ENCODE results near the gene C11orf16. TPM values are rescaled to one million over a fixed set of nuclear protein-coding genes. Genes with fewer than 3 reads are reported as not detected.
"Not testable (repeated sequence)": the region's sequence is repeated elsewhere in the genome, so short reads cannot be mapped to it uniquely, and the experiment has no call there.

Gene C11orf16
- polyA plus RNA-seq, 3 donors: not detected

GRCh38 chr11:8910649-8911026 is 22.1 kb downstream of the C11orf16 start:
- no peak overlapping the region for H3K27ac ChIP-seq (ENCODE audit: low read depth, low read length)
- WGBS, 3 donors: 0 to 5% (median 3%) methylated on average over 7 to 18 of the region's 19 CpGs

DNA sequence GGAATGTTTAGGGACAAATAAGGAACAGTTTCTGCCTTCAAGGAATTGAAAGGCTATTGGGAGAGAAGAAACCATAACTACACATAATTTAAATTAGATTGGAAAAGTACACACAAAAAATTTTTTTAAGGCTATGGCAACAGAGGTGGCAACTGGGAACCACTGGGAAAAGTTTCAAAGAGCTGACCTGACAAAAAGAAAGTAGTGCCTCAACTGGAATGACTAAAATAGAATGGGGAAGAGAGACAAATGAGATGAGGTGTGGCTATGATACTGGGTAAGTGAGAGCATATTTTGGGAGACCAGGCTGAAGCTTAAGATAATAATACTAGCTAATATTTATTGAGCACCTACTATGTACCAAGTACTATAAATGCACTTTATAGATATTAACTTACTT is 24.6 kb downstream of the C11orf16 start:
- H3K27ac ChIP-seq (ENCODE audit: low read depth, low read length): no peak overlapping the region

DNA sequence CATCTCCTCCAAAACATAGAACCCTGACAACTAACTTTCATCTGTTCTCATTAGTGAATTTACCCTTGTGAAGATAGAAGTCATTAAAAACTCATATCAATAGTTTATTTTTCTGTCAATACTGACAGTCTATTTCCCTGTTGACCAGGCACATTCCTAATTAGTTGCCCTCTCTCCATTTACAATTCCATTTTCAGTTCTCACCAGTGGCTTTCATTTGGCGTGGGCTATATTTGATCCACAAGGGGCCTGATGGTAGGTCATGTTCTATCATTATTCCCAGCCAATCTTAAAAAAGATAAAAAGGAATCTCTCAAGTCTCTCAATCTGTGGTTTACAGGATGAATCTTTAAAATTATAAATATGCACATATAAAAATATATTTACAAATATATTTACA is 25.6 kb downstream of the C11orf16 start:
- 76 to 82% (median 81%) methylated on average over 1 of the region's 1 CpG for WGBS, 3 donors
- H3K27ac ChIP-seq (ENCODE audit: low read depth, low read length): no peak overlapping the region

- WGBS, 3 donors: 62 to 83% (median 83%) methylated on average over 5 of the region's 5 CpGs
- no peak overlapping the region for H3K27ac ChIP-seq (ENCODE audit: low read depth, low read length)
These were observed 27.1 kb downstream of the C11orf16 start for GRCh38 chr11:8905528-8906165.

GRCh38 chr11:8899119-8899753 is 33.5 kb downstream of the C11orf16 start:
- no peak overlapping the region for H3K27ac ChIP-seq (ENCODE audit: low read depth, low read length)

DNA sequence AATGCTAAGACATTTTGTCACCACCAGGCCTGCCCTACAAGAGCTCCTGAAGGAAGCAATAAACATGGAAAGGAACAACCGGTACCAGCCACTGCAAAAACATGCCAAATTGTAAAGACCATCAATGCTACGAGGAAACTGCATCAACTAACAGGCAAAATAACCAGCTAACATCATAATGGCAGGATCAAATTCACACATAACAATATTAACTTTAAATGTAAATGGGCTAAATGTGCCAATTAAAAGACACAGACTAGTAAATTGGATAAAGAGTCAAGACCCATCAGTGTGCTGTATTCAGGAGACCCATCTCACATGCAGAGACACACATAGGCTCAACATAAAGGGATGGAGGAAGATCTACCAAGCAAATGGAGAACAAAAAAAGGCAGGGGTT is 41.6 kb downstream of the C11orf16 start:
- H3K27ac ChIP-seq (ENCODE audit: low read depth, low read length): not testable (repeated sequence)
- WGBS, 3 donors: 94 to 96% (median 96%) methylated on average over 2 of the region's 2 CpGs

- no peak overlapping the region for H3K27ac ChIP-seq (ENCODE audit: low read depth, low read length)
- 52 to 71% (median 67%) methylated on average over 2 of the region's 2 CpGs for WGBS, 3 donors
These were observed 46.4 kb downstream of the C11orf16 start for GRCh38 chr11:8886322-8886721.

- 85 to 88% (median 86%) methylated on average over 7 of the region's 7 CpGs for whole genome bisulfite sequencing, 3 donors
These were observed 51.2 kb downstream of the C11orf16 start for GRCh38 chr11:8881585-8881984.

DNA sequence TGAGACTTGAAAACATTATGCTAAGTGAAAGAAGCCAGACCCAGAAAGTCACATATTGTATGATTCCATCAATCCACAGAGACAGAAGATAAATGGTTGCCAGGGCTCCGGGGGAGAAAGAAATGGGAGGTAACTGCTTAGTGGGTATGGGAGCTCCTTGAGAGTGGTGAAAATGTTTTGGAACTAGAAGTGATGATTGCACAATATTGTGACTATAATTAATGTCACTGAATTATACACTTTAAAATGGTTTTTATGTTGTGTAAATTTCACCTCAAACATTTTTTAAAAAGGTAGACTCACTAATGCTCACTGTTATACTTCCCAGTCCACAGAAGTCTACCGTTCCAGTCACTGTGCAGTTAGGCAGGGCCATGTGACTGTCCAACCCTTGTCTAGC is 54.0 kb downstream of the C11orf16 start:
- no peak overlapping the region for H3K27ac ChIP-seq (ENCODE audit: low read depth, low read length)
- whole genome bisulfite sequencing, 3 donors: 83 to 94% (median 94%) methylated on average over 2 of the region's 2 CpGs

More at GRCh38 chr11:8881585-8881984, 51.2 kb downstream of the C11orf16 start:
- H3K27ac ChIP-seq (ENCODE audit: low read depth, low read length): not testable (repeated sequence)

- 39 to 78% (median 58%) methylated on average over 6 of the region's 6 CpGs for WGBS, 3 donors
- no peak overlapping the region for H3K27ac ChIP-seq (ENCODE audit: low read depth, low read length)
These were observed 58.9 kb downstream of the C11orf16 start for GRCh38 chr11:8873741-8874405.

GRCh38 chr11:8871962-8872361 is 60.8 kb downstream of the C11orf16 start:
- no peak overlapping the region for H3K27ac ChIP-seq (ENCODE audit: low read depth, low read length)
- 66 to 86% (median 81%) methylated on average over 6 of the region's 6 CpGs for WGBS, 3 donors

DNA sequence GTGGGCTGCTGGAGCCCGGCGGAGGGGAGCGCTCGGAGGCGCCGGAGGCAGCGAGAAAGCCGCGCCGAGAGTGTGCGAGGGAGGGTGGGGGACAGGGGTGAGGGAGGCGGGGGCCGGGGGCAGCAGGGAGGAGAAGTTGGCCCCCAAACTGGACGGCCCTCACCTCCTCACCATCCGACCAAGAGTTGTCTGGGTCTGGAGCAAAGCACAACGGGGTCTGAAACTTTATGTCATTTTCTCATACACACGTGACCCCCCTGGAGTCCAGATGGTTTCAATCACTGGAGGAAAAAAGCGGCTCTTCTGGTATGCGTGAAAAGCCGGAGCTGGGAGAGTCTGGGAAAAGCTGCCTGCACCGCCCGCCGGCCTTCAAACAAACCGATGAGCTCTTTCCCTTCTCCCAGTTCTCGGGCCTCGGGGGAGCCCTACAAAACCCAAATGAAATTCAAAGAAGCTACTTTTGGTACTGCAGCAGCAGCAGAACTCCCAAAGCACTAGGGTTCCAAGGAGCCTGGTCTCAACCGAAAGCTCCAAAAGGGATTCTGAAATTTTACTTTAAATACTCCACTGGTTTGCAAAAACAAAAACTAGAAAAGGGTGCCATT is 61.5 kb downstream of the C11orf16 start:
- H3K27ac ChIP-seq (ENCODE audit: low read depth, low read length): no peak overlapping the region
- 2 to 3% (median 3%) methylated on average over 26 to 27 of the region's 27 CpGs for WGBS, 3 donors

DNA sequence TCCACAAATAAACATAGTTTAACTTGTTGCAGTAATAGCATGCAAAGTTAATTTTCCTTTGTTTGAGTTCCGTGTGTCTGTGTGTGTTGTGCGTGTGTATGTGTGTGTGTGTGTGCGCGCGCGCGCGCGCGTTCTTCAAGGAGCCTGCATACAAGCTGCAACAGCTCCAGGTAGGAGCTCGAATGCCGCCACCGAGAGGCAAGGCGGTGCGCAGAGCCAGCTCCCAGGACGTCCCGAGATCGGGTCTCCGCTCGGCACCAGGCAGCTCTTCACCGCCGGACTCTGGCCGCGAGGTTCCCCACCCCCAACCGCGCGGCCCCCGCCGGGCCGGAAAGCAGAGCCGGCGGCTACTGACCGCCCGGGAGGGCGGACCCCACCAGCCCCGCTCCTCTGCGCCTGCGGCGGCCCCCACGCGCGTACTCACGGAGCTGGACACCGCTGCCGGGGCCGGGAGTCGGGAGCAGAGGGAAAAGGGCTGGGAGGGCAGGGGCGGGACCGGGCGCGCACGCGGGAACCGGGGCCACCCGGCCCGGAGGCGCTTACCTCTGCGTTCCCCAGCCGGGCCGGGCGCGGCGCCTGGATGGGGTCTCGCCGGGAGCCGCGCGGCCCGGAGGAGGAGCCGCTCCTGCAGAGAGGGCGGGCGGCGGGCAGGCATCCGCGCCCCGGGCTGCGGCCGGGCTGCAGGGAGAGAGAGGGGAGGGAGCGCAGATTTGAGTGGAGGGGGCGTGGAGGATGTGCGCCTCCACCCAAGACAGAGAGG is 62.2 kb downstream of the C11orf16 start:
- no peak overlapping the region for H3K27ac ChIP-seq (ENCODE audit: low read depth, low read length)
- 0 to 1% (median 0%) methylated on average over 65 to 81 of the region's 81 CpGs for WGBS, 3 donors

Other genes starting within 250 kb of the C11orf16 start
- 10 to 100 TPM in 2 of 3 donors, 1 to 10 TPM in 1; 9.5 to 33.3 (median 11.8) TPM for gene AKIP1, start 21.8 kb downstream of the C11orf16 start, polyA plus RNA-seq
- under 1 TPM in 1 of 3 donors, not detected in 2; 0.48 TPM for gene ASCL3, start 10.1 kb upstream of the C11orf16 start, polyA plus RNA-seq
- 10 to 100 TPM; 25.2 to 32.0 (median 28.2) TPM for gene TMEM9B, start 31.5 kb upstream of the C11orf16 start, polyA plus RNA-seq
- gene NRIP3, start 71.1 kb upstream of the C11orf16 start, polyA plus RNA-seq: under 1 TPM; 0.16 to 0.61 (median 0.34) TPM
- 10 to 100 TPM; 10.0 to 72.2 (median 11.0) TPM for gene SCUBE2, start 158.7 kb upstream of the C11orf16 start, polyA plus RNA-seq

Data from adipose tissue (tissue), 3 donors.